ENCODE measurements around the gene MARCHF3.

GRCh38 chr5:126998201-126998631 is 32.1 kb downstream of the MARCHF3 start:
- TF ChIP-seq CTCF (IDR thresholded peaks at IDR 0.05) = no peak
- no peak for TF ChIP-seq POLR2A (IDR thresholded peaks at IDR 0.05)
- TF ChIP-seq POLR2AphosphoS5 (IDR thresholded peaks at IDR 0.05) = no peak
